ENCODE measurements around the gene CISD3.

The CISD3 gene

GRCh38 chr17:38749223-38750043 lies 19.3 kb downstream of the CISD3 start:
- H3K4me1 Mint-ChIP-seq: peaks cover 41% of the 10 kb centered on the region
- no peak overlapping the region for H3K27ac Mint-ChIP-seq
- H3K4me3 Mint-ChIP-seq: peak overlapping the region; percentile 63
- ATAC-seq (ENCODE audit: low read depth): no peak
- peaks cover 21% of the 10 kb centered on the region for H3K27me3 Mint-ChIP-seq
- DNase-seq (ENCODE audit: low spot score in 2 of 2): peak in 1 of 2 donors; percentile 57
- H3K9me3 Mint-ChIP-seq: no peaks in the 10 kb centered on the region
- peaks cover 7% of the 10 kb centered on the region for H3K36me3 Mint-ChIP-seq

- peak overlapping the region; percentile 63 for H3K4me3 Mint-ChIP-seq
- no peak overlapping the region for H3K27ac Mint-ChIP-seq
- DNase-seq (ENCODE audit: low spot score in 2 of 2) (no peak), ATAC-seq (ENCODE audit: low read depth) (no peak)
- peaks cover 18% of the 10 kb centered on the region for H3K27me3 Mint-ChIP-seq
- peaks cover 7% of the 10 kb centered on the region for H3K36me3 Mint-ChIP-seq
- peaks cover 44% of the 10 kb centered on the region for H3K4me1 Mint-ChIP-seq
- no peaks in the 10 kb centered on the region for H3K9me3 Mint-ChIP-seq
These were observed 19.8 kb downstream of the CISD3 start for GRCh38 chr17:38750044-38750311.

- H3K4me3 Mint-ChIP-seq: peak overlapping the region; percentile 11
- ATAC-seq (ENCODE audit: low read depth) (no peak), DNase-seq (ENCODE audit: low spot score in 2 of 2) (no peak)
- H3K4me1 Mint-ChIP-seq: peaks cover 44% of the 10 kb centered on the region
- no peaks in the 10 kb centered on the region for H3K9me3 Mint-ChIP-seq
- H3K27me3 Mint-ChIP-seq: peaks cover 18% of the 10 kb centered on the region
- peaks cover 7% of the 10 kb centered on the region for H3K36me3 Mint-ChIP-seq
- H3K27ac Mint-ChIP-seq: peak overlapping the region; percentile 94
These were observed 20.4 kb downstream of the CISD3 start for GRCh38 chr17:38750312-38751121.

- Mint-ChIP-seq H3K4me1 (peaks cover 39% of the 10 kb centered on the region), H3K36me3 (peaks cover 10% of the 10 kb centered on the region), H3K27me3 (peaks cover 14% of the 10 kb centered on the region), H3K9me3 (no peaks in the 10 kb centered on the region), H3K27ac (peak overlapping the region; percentile 94), H3K4me3 (peak overlapping the region; percentile 100)
- ATAC-seq (ENCODE audit: low read depth) (no peak), DNase-seq (ENCODE audit: low spot score in 2 of 2) (no peak)
These were observed 21.1 kb downstream of the CISD3 start for GRCh38 chr17:38751144-38751807.

GRCh38 chr17:38751808-38752307 lies 21.7 kb downstream of the CISD3 start:
- Mint-ChIP-seq H3K27me3 (peaks cover 10% of the 10 kb centered on the region), H3K4me1 (peaks cover 33% of the 10 kb centered on the region), H3K9me3 (no peaks in the 10 kb centered on the region), H3K4me3 (peak overlapping the region; percentile 100), H3K27ac (peak overlapping the region; percentile 94), H3K36me3 (peaks cover 8% of the 10 kb centered on the region)
- ATAC-seq (ENCODE audit: low read depth) (peak; percentile 27), DNase-seq (ENCODE audit: low spot score in 2 of 2) (peak; percentile 83 to 93)

- Mint-ChIP-seq H3K4me1 (peaks cover 32% of the 10 kb centered on the region), H3K36me3 (peaks cover 7% of the 10 kb centered on the region), H3K27ac (peak within 1 kb of the TSS; percentile 94)
These were observed 22.3 kb downstream of the CISD3 start, which contains the start of gene PSMB3 for GRCh38 chr17:38752308-38753070. TSS of gene PSMB3 (plus strand) at chr17:38752741. CDS start at chr17:38752827, 86 bp downstream.

GRCh38 chr17:38753071-38753506 lies 22.9 kb downstream of the CISD3 start:
- Mint-ChIP-seq H3K9me3 (no peaks in the 10 kb centered on the region), H3K27ac (peak overlapping the region; percentile 94), H3K4me1 (peaks cover 30% of the 10 kb centered on the region), H3K4me3 (peak overlapping the region; percentile 100), H3K27me3 (peaks cover 6% of the 10 kb centered on the region), H3K36me3 (peaks cover 7% of the 10 kb centered on the region)
- ATAC-seq (ENCODE audit: low read depth) (no peak), DNase-seq (ENCODE audit: low spot score in 2 of 2) (no peak)

More at GRCh38 chr17:38752308-38753070, 22.3 kb downstream of the CISD3 start, which contains the start of gene PSMB3:
- H3K9me3 Mint-ChIP-seq: no peaks in the 10 kb centered on the region
- peak within 1 kb of the TSS; percentile 100 for H3K4me3 Mint-ChIP-seq
- DNase-seq (ENCODE audit: low spot score in 2 of 2) (peak; percentile 77 to 94), ATAC-seq (ENCODE audit: low read depth) (peak; percentile 84)
- peaks cover 8% of the 10 kb centered on the region for H3K27me3 Mint-ChIP-seq

GRCh38 chr17:38761612-38762011 lies 31.5 kb downstream of the CISD3 start:
- Mint-ChIP-seq H3K4me3 (no peak overlapping the region), H3K4me1 (peaks cover 2% of the 10 kb centered on the region), H3K27ac (no peak overlapping the region), H3K27me3 (no peaks in the 10 kb centered on the region), H3K36me3 (peaks cover 25% of the 10 kb centered on the region), H3K9me3 (no peaks in the 10 kb centered on the region)
- ATAC-seq (ENCODE audit: low read depth): peak; percentile 39
- no peak for DNase-seq (ENCODE audit: low spot score in 2 of 2)

- H3K9me3 Mint-ChIP-seq: no peaks in the 10 kb centered on the region
- H3K4me3 Mint-ChIP-seq: no peak overlapping the region
- peaks cover 26% of the 10 kb centered on the region for H3K36me3 Mint-ChIP-seq
- peaks cover 2% of the 10 kb centered on the region for H3K4me1 Mint-ChIP-seq
- ATAC-seq (ENCODE audit: low read depth) (no peak), DNase-seq (ENCODE audit: low spot score in 2 of 2) (no peak)
- H3K27me3 Mint-ChIP-seq: no peaks in the 10 kb centered on the region
- peak overlapping the region; percentile 38 for H3K27ac Mint-ChIP-seq
These were observed 32.1 kb downstream of the CISD3 start for GRCh38 chr17:38762231-38762630.

- Mint-ChIP-seq H3K4me3 (no peak overlapping the region), H3K27me3 (no peaks in the 10 kb centered on the region), H3K27ac (no peak overlapping the region), H3K4me1 (no peaks in the 10 kb centered on the region), H3K9me3 (no peaks in the 10 kb centered on the region), H3K36me3 (peaks cover 35% of the 10 kb centered on the region)
- ATAC-seq (ENCODE audit: low read depth) (no peak), DNase-seq (ENCODE audit: low spot score in 2 of 2) (no peak)
These were observed 36.2 kb downstream of the CISD3 start for GRCh38 chr17:38766341-38766740.

- no peak overlapping the region for H3K4me3 Mint-ChIP-seq
- no peaks in the 10 kb centered on the region for H3K27me3 Mint-ChIP-seq
- H3K9me3 Mint-ChIP-seq: no peaks in the 10 kb centered on the region
- no peak for DNase-seq (ENCODE audit: low spot score in 2 of 2)
- ATAC-seq (ENCODE audit: low read depth): no peak
- H3K27ac Mint-ChIP-seq: no peak overlapping the region
- H3K36me3 Mint-ChIP-seq: peaks cover 37% of the 10 kb centered on the region
- H3K4me1 Mint-ChIP-seq: no peaks in the 10 kb centered on the region
These were observed 38.3 kb downstream of the CISD3 start for GRCh38 chr17:38768417-38768816.

GRCh38 chr17:38773258-38773657 lies 43.1 kb downstream of the CISD3 start:
- H3K36me3 Mint-ChIP-seq: peaks cover 36% of the 10 kb centered on the region

GRCh38 chr17:38777641-38778250 lies 47.6 kb downstream of the CISD3 start:
- Mint-ChIP-seq H3K36me3 (peaks cover 31% of the 10 kb centered on the region), H3K4me3 (no peak overlapping the region)

More at GRCh38 chr17:38773258-38773657, 43.1 kb downstream of the CISD3 start:
- Mint-ChIP-seq H3K27ac (no peak overlapping the region), H3K27me3 (no peaks in the 10 kb centered on the region), H3K4me3 (no peak overlapping the region), H3K9me3 (no peaks in the 10 kb centered on the region), H3K4me1 (no peaks in the 10 kb centered on the region)
- no peak for ATAC-seq (ENCODE audit: low read depth)
- DNase-seq (ENCODE audit: low spot score in 2 of 2): no peak

More at GRCh38 chr17:38777641-38778250, 47.6 kb downstream of the CISD3 start:
- no peaks in the 10 kb centered on the region for H3K4me1 Mint-ChIP-seq
- no peaks in the 10 kb centered on the region for H3K9me3 Mint-ChIP-seq
- no peak for DNase-seq (ENCODE audit: low spot score in 2 of 2)
- ATAC-seq (ENCODE audit: low read depth): no peak
- no peak overlapping the region for H3K27ac Mint-ChIP-seq
- H3K27me3 Mint-ChIP-seq: no peaks in the 10 kb centered on the region
